ENCODE data around the gene MFSD1.

DNA sequence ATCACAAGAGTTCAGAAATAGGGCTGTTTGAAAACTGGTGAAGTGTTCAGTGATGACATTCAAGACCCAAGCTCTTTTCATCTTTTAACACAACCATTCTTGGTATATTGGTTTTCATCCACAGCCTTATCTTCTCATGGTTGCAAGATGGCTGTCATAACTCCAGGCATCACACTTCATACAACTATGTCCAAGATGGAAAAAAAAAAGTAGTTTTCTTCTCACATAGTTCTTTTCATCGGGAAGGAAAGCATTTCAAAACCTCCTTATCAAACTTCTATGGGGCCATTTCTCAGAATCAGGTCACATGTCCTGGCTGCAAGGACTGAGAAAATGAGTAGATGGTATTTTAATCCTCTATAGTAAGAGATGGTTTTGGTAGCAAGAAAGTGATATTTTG, 21.1 kb upstream of the MFSD1 start:
- TF ChIP-seq, protein P1, sequence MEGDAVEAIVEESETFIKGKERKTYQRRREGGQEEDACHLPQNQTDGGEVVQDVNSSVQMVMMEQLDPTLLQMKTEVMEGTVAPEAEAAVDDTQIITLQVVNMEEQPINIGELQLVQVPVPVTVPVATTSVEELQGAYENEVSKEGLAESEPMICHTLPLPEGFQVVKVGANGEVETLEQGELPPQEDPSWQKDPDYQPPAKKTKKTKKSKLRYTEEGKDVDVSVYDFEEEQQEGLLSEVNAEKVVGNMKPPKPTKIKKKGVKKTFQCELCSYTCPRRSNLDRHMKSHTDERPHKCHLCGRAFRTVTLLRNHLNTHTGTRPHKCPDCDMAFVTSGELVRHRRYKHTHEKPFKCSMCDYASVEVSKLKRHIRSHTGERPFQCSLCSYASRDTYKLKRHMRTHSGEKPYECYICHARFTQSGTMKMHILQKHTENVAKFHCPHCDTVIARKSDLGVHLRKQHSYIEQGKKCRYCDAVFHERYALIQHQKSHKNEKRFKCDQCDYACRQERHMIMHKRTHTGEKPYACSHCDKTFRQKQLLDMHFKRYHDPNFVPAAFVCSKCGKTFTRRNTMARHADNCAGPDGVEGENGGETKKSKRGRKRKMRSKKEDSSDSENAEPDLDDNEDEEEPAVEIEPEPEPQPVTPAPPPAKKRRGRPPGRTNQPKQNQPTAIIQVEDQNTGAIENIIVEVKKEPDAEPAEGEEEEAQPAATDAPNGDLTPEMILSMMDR (IDR thresholded peaks at IDR 0.05) = no peak
- TF ChIP-seq EZH2phosphoT487 (IDR thresholded peaks at IDR 0.05) = no peak
